ENCODE results near the gene SLCO3A1.

SLCO3A1 gene

DNA sequence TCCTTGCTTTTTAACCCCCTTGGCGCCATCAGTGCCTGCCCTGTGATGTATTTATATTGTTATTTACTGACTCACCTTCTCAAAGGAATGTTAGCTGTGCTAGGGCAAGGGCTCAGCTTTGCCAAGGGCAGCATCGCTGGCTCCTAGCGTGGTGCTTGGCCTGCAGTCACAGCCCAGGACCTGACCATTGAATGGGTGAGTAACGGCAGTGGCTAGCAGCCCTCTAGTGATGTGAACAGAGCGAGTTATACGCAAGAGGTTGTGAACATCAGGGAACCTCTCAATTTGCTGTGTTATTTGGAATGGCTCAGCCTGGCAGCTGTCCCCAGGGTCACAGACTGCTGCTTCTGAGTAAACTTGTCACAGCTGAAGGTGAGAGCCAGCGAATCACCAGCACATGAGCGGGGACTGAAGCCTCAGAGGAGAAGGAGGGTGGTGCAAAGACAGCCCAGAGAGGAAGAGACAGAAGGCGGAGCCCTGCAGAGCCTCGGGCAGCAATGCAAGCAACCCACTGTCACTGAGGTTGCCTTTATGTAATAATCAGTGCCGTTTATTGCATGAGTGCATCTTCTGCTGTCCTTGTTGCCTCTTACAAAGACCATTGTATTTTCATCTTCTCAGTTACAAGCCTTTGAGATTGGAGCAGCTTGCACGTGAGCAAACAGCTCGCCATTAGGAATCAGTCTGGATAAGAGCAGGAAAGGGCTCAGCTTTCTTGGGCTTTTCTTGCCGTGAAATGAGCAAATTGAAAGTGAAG, 158.3 kb downstream of the SLCO3A1 start:
- no peak for DNase-seq

DNA sequence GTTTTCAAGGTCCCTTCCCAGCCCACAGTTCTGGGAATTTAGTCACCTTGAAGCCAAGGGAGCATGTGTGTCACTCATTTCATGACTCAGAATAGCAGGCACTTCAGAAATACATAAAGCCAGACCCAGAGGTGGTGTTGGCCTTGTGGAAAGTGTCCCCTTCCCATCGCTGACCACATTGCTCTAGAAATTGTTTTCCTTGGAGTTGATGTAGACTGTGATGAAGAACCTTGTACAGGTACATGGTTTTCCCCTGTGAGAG, 158.8 kb downstream of the SLCO3A1 start:
- DNase-seq: no peak

GRCh38 chr15:92012881-92013280, 159.4 kb downstream of the SLCO3A1 start:
- DNase-seq: no peak

- DNase-seq: no peak
Measured at GRCh38 chr15:92014281-92015030, 160.9 kb downstream of the SLCO3A1 start.

DNA sequence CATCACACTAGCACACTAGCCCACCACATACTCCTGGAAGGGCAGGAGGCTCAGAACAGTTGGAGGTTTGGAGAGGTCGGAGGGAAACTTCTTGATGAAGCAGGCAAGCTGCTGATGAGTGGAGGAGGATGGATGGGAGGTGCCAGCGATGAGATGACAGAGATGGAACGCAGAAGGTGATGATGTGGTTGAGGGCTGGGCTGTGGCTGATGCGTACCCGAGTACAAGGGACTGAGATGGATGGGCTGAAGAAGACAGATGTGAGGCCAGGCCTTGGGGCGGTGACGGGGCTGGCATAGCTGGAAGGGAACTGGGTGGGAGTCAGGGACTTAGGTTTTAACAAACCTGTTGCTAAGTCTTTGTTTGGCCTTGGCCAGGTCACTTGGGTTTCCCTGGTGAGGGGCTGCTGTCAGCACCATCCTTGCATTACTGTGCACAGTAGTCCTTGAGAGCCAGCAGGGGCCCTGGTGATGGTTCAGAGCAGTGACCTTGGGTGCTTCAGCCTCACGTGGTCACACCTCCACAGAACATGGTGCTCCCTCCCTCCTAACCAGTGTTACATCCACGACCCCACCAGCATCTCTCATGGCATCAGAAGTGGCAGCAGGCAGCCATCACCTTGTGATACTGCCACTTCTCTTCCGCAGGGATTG, 164.5 kb downstream of the SLCO3A1 start:
- no peak for DNase-seq

- DNase-seq: no peak
Measured at GRCh38 chr15:92018535-92019239, 165.2 kb downstream of the SLCO3A1 start.

DNA sequence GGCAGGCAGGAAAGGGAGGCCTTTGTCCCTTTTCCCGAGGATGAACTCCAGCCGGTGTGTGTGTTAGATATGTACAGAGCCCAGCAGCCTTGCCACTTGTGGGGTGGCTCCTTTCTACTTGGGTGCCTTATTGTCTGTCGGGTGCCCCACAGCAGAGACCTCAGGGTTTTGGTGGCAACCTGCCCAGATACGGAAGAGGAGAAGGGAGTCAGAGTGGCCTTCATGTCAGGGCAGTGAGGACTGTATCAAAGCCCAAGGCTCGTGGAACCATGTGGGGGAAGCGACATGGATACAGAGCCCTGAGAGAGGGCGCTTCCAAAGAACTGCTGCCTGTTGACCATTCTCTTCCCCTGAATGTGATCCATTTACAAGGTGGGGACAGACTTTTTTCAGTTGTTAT, 166.2 kb downstream of the SLCO3A1 start:
- DNase-seq: no peak

- DNase-seq: no peak
Measured at GRCh38 chr15:92020207-92020606, 166.7 kb downstream of the SLCO3A1 start.

GRCh38 chr15:92020804-92021203, 167.3 kb downstream of the SLCO3A1 start:
- DNase-seq: no peak

GRCh38 chr15:92021792-92022191, 168.3 kb downstream of the SLCO3A1 start:
- DNase-seq: no peak

DNA sequence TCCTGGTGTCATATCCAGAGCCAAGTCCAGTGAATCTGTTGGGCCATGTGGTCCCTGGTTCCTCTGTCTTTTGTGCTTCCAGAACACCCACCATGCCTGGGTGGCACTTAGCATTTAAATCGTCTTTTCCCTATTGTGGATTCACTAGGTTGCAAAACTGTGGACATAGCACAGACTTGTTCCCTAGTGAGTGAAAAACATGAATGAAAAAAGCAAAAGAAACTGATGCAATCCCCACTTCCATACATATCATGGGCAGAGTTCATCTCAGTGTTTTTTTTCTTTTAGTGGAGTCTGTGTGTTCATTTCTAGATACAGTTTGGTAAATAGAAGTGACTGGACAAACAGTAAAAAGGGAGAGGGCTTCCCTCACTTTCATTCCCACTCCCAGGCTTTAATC, 170.5 kb downstream of the SLCO3A1 start:
- no peak for DNase-seq

DNA sequence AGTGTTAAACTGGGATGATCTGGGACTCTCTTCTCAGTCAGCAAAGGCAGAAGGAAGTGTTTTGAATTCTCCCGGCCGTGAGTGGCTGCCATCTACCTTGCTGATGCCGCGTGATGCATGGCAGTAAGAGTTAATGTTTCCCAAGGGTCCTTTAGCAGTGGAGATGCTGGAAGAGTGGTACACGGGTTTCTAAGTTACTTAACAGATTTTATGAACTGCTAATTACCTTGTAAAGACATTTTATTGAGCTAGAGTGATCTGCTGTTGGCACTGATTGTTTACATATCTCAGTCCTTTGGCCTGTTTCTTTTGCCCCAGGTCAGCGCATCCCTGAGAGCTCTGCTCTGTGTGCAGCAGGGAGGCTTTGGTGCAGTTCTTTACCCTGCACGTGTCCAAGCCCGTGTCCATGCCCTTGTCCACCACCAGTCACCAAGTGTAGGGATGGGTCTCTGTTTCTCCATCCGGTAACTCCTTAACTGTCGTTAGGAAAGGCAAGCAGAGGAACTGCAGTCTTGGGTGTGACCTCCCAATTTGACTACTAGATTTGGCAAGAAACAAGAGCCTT, 172.3 kb downstream of the SLCO3A1 start:
- DNase-seq: no peak

- DNase-seq: no peak
Measured at GRCh38 chr15:92028389-92028724, 174.8 kb downstream of the SLCO3A1 start.

DNA sequence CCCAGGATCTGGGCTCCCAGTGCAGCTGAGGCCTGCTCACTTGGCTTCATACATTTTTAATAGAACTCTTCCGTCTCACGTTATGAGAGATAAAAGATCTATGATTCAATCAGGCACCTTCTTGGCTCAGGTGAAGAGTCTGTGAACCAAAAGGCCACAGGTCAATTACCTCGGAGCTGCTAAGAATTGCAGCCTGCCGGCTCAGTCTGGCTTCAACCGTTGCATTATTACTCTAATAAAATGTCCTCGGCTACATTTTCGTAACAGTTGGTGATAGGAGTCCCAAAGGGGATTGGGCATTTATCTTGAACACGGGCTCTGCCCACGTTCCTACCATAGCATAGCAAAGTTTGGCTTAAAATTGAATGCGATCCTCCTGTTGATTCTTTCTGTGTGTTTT, 176.3 kb downstream of the SLCO3A1 start:
- no peak for DNase-seq

DNA sequence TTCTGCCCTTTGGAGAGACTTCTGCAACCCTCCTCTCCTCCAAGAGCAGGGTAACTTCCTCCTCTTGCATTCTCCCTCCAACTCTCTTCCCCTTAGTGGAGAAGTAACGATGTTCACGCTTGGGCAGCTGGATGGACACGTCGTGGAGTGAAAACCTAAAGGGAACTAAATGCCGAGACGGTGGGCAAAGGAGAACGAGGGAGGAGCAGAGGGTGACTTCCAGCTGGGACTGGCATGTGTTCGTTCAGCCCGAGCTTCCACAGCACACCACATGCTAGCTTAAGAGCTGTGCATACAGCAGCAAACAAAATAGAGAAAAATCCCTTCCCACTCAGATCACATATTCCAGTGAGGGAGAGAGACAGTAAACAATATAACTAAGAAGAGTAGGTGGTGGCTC, 179.8 kb downstream of the SLCO3A1 start:
- no peak for DNase-seq

- no peak for DNase-seq
Measured at GRCh38 chr15:92033723-92034122, 180.2 kb downstream of the SLCO3A1 start.

DNA sequence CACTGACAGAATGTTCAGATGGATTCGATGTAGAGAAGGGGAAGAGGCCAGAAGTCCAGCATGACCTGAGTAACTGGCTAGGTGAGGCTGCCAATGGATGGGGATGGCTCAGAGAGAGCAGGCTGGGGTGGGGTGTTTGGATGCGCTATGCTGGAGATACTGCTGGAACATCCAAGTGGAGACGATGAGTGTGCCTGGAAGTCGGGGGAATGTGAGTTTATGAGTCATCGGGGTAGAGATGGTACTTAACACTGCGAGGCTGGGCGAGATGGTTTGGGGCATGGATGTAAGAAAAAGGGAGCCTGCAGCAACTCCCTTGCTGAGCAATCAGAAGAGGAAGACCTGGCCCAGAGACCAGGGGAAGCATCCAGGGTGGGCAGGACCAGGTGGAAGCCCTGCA, 180.7 kb downstream of the SLCO3A1 start:
- DNase-seq: no peak

- DNase-seq: no peak
Measured at GRCh38 chr15:92035551-92035950, 182.0 kb downstream of the SLCO3A1 start.

- DNase-seq: no peak
Measured at GRCh38 chr15:92035961-92036360, 182.5 kb downstream of the SLCO3A1 start.

GRCh38 chr15:92037491-92037890, 184.0 kb downstream of the SLCO3A1 start:
- no peak for DNase-seq

DNA sequence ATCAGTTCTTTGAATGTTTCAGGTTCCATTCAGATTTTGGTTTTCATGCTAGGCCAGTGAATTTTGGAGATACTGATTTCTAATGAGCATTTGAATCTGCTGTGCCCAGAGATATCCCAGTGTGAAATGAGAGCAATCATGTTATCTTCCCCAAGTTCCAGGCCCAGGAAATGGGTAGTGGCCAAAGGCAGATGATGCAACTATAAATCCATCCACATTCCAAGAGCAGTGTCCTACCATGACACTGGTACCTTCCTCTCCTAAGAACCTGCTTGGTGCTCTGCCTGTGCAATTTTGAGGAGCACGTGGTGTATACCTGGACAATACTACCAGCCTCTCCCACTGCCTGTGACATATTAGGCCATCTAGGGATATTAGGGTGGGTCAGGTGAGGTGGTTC, 186.8 kb downstream of the SLCO3A1 start:
- DNase-seq: no peak

- DNase-seq: no peak
Measured at GRCh38 chr15:92041371-92041770, 187.9 kb downstream of the SLCO3A1 start.

- peak; percentile 12 for DNase-seq
Measured at GRCh38 chr15:92043283-92043682, 189.8 kb downstream of the SLCO3A1 start.

Measured in SHP77 treated with DMSO at 0.1 percent for 48 hours (cell line).